Measurements from ENCODE around the gene USH1G.

Gene USH1G

GRCh38 chr17:74956093-74956492 lies 33.0 kb upstream of the USH1G start:
- TF ChIP-seq PAX5 (IDR thresholded peaks at IDR 0.05; ENCODE audit: insufficient read depth, low read length, severe bottlenecking) (no peak), POU2F2 (IDR thresholded peaks at IDR 0.05; ENCODE audit: low read depth, low read length) (no peak), TAF1 (IDR thresholded peaks at IDR 0.05; ENCODE audit: low read depth, low read length) (no peak), POLR2AphosphoS5 (IDR thresholded peaks at IDR 0.05; ENCODE audit: low read depth, low read length) (no peak), POLR2A (IDR thresholded peaks at IDR 0.05; ENCODE audit: low read depth, low read length) (no peak), SPI1 (IDR thresholded peaks at IDR 0.05; ENCODE audit: low read depth, low read length) (no peak)
- DNase-seq (ENCODE audit: insufficient read length, low spot score) (no peak), FAIRE-seq (no peak)

- FAIRE-seq, result no peak
- DNase-seq (ENCODE audit: insufficient read length, low spot score), result no peak
- no peak for TF ChIP-seq TAF1 (IDR thresholded peaks at IDR 0.05; ENCODE audit: low read depth, low read length)
- no peak for TF ChIP-seq SPI1 (IDR thresholded peaks at IDR 0.05; ENCODE audit: low read depth, low read length)
- TF ChIP-seq POU2F2 (IDR thresholded peaks at IDR 0.05; ENCODE audit: low read depth, low read length), result no peak
- TF ChIP-seq PAX5 (IDR thresholded peaks at IDR 0.05; ENCODE audit: insufficient read depth, low read length, severe bottlenecking), result no peak
- TF ChIP-seq POLR2AphosphoS5 (IDR thresholded peaks at IDR 0.05; ENCODE audit: low read depth, low read length), result no peak
- no peak for TF ChIP-seq POLR2A (IDR thresholded peaks at IDR 0.05; ENCODE audit: low read depth, low read length)
Observed at GRCh38 chr17:74954665-74955421, 31.8 kb upstream of the USH1G start.

GRCh38 chr17:74954115-74954514 lies 31.1 kb upstream of the USH1G start:
- no peak for FAIRE-seq
- TF ChIP-seq PAX5 (IDR thresholded peaks at IDR 0.05; ENCODE audit: insufficient read depth, low read length, severe bottlenecking), result no peak
- DNase-seq (ENCODE audit: insufficient read length, low spot score), result no peak

- FAIRE-seq (no peak), DNase-seq (ENCODE audit: insufficient read length, low spot score) (no peak)
- TF ChIP-seq POU2F2 (IDR thresholded peaks at IDR 0.05; ENCODE audit: low read depth, low read length), result no peak
Observed at GRCh38 chr17:74953134-74953687, 30.2 kb upstream of the USH1G start.

GRCh38 chr17:74952431-74953133 lies 29.5 kb upstream of the USH1G start:
- no peak for TF ChIP-seq POLR2A (IDR thresholded peaks at IDR 0.05; ENCODE audit: low read depth, low read length)
- TF ChIP-seq TAF1 (IDR thresholded peaks at IDR 0.05; ENCODE audit: low read depth, low read length), result no peak
- TF ChIP-seq POLR2AphosphoS5 (IDR thresholded peaks at IDR 0.05; ENCODE audit: low read depth, low read length), result no peak
- no peak for TF ChIP-seq SPI1 (IDR thresholded peaks at IDR 0.05; ENCODE audit: low read depth, low read length)
- no peak for TF ChIP-seq PAX5 (IDR thresholded peaks at IDR 0.05; ENCODE audit: insufficient read depth, low read length, severe bottlenecking)
- TF ChIP-seq POU2F2 (IDR thresholded peaks at IDR 0.05; ENCODE audit: low read depth, low read length), result no peak
- DNase-seq (ENCODE audit: insufficient read length, low spot score), result no peak
- no peak for FAIRE-seq

- no peak for TF ChIP-seq SPI1 (IDR thresholded peaks at IDR 0.05; ENCODE audit: low read depth, low read length)
- TF ChIP-seq PAX5 (IDR thresholded peaks at IDR 0.05; ENCODE audit: insufficient read depth, low read length, severe bottlenecking), result no peak
- no peak for TF ChIP-seq TAF1 (IDR thresholded peaks at IDR 0.05; ENCODE audit: low read depth, low read length)
- DNase-seq (ENCODE audit: insufficient read length, low spot score) (no peak), FAIRE-seq (no peak)
Observed at GRCh38 chr17:74951680-74952421, 28.8 kb upstream of the USH1G start.

- TF ChIP-seq POLR2AphosphoS5 (IDR thresholded peaks at IDR 0.05; ENCODE audit: low read depth, low read length) (no peak), SPI1 (IDR thresholded peaks at IDR 0.05; ENCODE audit: low read depth, low read length) (no peak), PAX5 (IDR thresholded peaks at IDR 0.05; ENCODE audit: insufficient read depth, low read length, severe bottlenecking) (no peak), POLR2A (IDR thresholded peaks at IDR 0.05; ENCODE audit: low read depth, low read length) (no peak), POU2F2 (IDR thresholded peaks at IDR 0.05; ENCODE audit: low read depth, low read length) (no peak)
- DNase-seq (ENCODE audit: insufficient read length, low spot score) (no peak), FAIRE-seq (no peak)
Observed at GRCh38 chr17:74951065-74951464, 28.0 kb upstream of the USH1G start.

- FAIRE-seq (no peak), DNase-seq (ENCODE audit: insufficient read length, low spot score) (no peak)
- TF ChIP-seq SPI1 (IDR thresholded peaks at IDR 0.05; ENCODE audit: low read depth, low read length), result no peak
- no peak for TF ChIP-seq TAF1 (IDR thresholded peaks at IDR 0.05; ENCODE audit: low read depth, low read length)
- no peak for TF ChIP-seq PAX5 (IDR thresholded peaks at IDR 0.05; ENCODE audit: insufficient read depth, low read length, severe bottlenecking)
- no peak for TF ChIP-seq POLR2A (IDR thresholded peaks at IDR 0.05; ENCODE audit: low read depth, low read length)
- no peak for TF ChIP-seq POLR2AphosphoS5 (IDR thresholded peaks at IDR 0.05; ENCODE audit: low read depth, low read length)
- TF ChIP-seq POU2F2 (IDR thresholded peaks at IDR 0.05; ENCODE audit: low read depth, low read length), result no peak
Observed at GRCh38 chr17:74950207-74950606, 27.2 kb upstream of the USH1G start.

- DNase-seq (ENCODE audit: insufficient read length, low spot score) (no peak), FAIRE-seq (no peak)
- TF ChIP-seq POLR2A (IDR thresholded peaks at IDR 0.05; ENCODE audit: low read depth, low read length) (no peak), POU2F2 (IDR thresholded peaks at IDR 0.05; ENCODE audit: low read depth, low read length) (no peak), POLR2AphosphoS5 (IDR thresholded peaks at IDR 0.05; ENCODE audit: low read depth, low read length) (no peak), PAX5 (IDR thresholded peaks at IDR 0.05; ENCODE audit: insufficient read depth, low read length, severe bottlenecking) (no peak), TAF1 (IDR thresholded peaks at IDR 0.05; ENCODE audit: low read depth, low read length) (no peak), SPI1 (IDR thresholded peaks at IDR 0.05; ENCODE audit: low read depth, low read length) (no peak)
Observed at GRCh38 chr17:74949455-74950115, 26.5 kb upstream of the USH1G start.
